GM18951 (cell line): ENCODE measurements around the gene CSTB.
A peak's percentile ranks its signal among the peaks of the same experiment; 100 is the strongest.

ENCODE experiments used
- POLR2A ChIP-seq: IDR thresholded peaks from 4 replicates; pipeline ENCODE4 v1.6.1; 2011; ENCODE audit warnings: mild to moderate bottlenecking; ENCODE audit not compliant: insufficient read length, insufficient read depth; ENCODE audit errors: extremely low read depth
- in situ Hi-C: fragments of 300-500 bp; cut with MboI; formaldehyde crosslinking; loops from one replicate; pipeline ENCODE4 v1.12.0; 2022; ENCODE audit warnings: low sequenced_read_pairs, mixed read lengths, inconsistent platforms; ENCODE audit not compliant: unreplicated experiment

CSTB gene

DNA sequence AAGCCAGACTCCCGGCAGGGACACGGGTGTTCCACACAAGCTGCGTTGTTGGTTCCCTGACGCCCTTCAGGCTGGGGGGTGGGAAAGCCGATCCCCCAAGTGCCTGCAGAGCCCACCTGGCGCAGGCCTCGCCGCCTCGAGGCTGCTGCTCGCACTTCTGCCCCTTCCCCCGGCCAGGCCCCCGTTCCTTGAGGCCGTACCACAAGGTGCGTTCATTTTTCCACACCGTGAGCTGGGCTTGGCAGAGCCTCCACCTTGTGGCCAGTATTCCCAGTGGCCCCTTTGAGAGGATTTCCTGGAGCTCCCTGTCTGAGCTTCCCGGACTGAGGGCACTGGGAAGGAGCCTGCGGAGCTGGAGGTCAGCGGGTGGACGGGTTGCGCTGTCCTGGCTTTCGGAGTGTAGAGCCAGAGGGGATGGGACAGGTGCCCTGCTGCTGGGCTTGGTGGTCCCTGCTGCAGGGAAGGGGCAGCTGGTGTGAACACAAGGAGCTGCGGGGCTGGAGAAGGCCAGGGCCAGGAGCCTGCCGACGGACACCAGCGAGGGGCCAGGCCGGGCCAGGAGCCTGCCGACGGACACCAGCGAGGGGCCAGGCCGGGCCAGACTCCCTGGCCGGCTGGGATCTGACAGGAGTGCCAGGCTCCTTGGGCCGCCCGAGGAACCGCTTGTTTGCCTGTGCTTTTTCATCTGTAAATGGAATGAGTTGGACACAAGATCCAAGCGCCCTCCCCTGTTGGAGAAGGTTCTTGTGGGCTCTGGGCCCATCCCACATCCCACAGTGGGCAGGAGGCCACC lies 38.8 kb downstream of the CSTB start:
- no peak for TF ChIP-seq POLR2A
- in situ Hi-C loops, result no loop called here

DNA sequence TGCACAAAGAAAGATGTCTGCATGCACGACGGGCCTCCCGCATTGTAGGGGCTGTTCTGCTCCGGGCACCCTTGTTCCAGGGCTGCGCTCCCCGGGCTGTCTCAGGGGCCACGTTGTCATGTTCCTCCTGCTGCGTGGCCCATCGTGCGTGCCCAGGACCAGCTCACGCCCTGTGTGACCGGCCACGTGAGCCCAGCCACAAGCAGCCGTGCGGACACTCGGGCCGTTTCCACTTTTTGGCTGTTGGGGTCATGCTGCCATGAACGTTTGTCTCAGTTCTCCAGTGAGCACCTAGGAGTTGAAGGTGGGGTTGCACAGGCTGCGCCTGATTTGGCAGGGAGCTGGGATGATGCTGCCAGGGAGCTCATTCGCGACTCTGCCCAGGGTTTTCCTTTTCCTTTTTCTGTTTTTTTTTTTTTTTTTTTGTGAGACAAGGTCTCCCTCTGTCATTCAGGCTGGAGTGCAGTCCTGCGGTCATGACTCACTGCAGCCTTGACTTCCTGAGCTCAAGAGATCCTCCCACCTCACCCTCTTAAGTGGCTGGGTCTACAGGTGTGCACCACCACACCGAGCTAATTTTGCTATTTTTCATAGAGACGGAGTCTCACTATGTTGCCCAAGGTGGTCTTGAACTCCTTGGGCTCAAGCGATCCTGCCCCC lies 39.8 kb downstream of the CSTB start:
- no peak for TF ChIP-seq POLR2A
- in situ Hi-C loops, result no loop called here

DNA sequence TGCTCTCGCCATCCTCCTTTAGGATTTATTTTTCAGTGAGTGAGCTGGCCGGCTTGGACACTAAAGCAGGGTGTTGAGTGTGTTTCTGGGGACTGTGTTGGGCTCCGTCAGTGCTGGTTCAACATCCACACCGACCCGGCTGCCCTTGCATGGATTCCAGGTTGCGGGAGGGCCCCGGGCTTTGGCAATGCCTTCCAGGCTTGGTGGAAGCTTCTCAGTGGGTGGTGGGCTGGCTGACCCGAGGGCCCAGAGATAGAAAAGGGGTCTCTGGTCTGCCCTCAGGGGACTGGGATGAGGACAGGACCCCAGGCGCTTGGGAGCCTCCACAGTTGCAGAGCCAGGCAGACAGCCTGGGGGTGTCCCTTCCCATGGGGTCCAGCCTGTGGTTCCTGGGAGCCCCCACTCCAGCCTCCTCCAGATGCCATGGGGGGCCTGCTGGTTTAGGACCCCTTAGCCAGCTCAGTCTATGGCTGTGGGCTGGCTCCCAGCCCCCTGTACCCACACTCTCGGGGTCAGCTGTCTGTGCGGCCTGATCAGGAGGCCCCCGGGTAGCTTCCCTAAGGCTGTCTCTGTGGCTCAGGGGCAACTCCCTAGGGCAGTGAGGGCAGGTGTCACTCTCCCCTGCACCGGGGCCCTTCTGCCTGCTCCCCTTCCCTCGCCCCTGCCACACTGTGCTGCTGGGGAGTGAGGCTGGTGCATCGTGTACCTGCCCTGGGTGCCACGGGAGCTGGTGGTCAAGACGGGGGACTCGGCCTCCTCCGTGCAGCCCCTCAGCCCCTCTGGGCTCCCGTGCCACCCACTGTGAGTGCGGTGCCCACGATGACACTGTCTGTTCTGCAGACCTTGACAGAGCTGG lies 40.6 kb downstream of the CSTB start:
- in situ Hi-C loops, result no loop called here
- no peak for TF ChIP-seq POLR2A

DNA sequence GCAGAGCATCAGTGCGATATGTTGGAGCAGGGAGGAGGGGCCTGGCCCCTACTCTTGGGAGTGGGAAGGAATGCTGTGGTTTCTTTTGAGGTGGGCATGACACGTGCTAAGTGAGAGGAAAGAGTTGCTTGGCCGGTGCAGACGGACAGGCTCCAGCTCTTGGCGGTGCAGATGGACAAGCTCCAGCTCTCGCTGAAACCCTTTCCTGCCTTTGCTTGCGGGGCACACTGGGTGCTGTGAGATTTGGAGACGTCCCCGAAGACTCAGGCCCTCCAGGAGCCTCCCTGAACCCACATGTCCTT lies 41.2 kb downstream of the CSTB start:
- no peak for TF ChIP-seq POLR2A
- in situ Hi-C loops, result no loop called here

GRCh38 chr21:43734131-43734927 lies 41.8 kb downstream of the CSTB start:
- in situ Hi-C loops, result no loop called here
- TF ChIP-seq POLR2A, result no peak

- TF ChIP-seq POLR2A, result no peak
- in situ Hi-C loops, result no loop called here
Observed at GRCh38 chr21:43733529-43734071, 42.5 kb downstream of the CSTB start.

- in situ Hi-C loops, result no loop called here
Observed at GRCh38 chr21:43733060-43733459, 43.0 kb downstream of the CSTB start.

DNA sequence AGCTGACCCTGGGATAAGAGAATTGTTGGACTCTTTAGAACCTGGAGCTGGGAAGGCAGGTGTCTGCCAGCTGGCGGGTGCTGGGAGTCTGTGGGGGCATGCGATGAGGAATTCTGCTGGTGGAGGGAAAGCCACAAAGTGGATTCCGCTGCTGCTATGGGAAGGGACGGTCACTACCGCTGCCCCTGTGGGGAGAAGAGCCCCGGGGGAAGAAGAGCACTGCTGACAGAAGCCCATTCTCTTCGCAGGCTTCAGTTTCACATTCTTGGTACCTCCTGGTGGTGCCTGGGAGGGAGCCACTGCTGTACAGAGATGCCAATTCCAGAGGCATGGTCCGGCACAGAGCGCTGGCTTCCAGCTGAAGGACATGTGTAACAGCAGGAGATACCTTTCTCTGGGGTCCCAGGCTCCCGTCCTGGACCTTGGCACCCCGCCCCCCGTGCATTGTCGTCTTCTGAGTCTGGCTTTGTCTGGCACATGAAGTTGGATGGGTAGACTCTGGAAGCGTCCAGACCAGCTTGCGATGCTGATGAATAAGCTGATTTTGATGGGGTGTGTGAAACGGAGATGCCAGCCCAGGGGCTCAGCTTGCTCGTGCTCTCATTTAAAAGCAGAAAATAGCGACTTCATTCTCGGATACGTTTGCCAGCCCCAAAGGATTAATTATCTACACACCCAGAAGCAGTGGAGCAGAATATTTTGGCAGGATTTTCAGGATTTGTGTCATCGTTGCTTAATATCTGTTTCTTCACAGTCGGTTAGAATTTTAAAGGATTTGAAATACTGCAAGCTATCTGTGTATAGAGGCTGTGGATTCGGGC lies 44.0 kb downstream of the CSTB start:
- in situ Hi-C loops, result no loop called here
- no peak for TF ChIP-seq POLR2A

More at GRCh38 chr21:43733060-43733459, 43.0 kb downstream of the CSTB start:
- TF ChIP-seq POLR2A, result no peak

- in situ Hi-C loops, result no loop called here
- TF ChIP-seq POLR2A, result no peak
Observed at GRCh38 chr21:43731476-43731875, 44.6 kb downstream of the CSTB start.

GRCh38 chr21:43728467-43729390 lies 47.4 kb downstream of the CSTB start:
- in situ Hi-C loops, result no loop called here
- peak; percentile 69 for TF ChIP-seq POLR2A

DNA sequence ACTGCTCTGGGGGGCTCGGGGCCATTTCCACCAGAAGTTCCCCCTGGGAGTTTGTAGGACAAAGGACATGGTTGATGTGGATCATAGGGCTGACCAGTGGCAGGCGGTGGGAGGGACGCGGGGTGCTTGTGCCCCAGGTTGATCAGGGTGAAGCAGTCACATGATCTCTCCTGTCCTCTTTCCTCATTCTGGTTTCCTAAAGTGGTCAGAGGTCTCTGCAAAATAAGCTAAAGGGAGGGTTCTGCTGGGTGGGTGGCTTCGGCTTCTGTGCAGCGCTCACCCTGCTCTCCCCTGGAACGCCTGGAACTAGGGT lies 48.0 kb downstream of the CSTB start:
- in situ Hi-C loops, result no loop called here
- no peak for TF ChIP-seq POLR2A
